LNCaP clone FGC (cell line): ENCODE data around the gene CRYL1.

Experiments used
- DNase-seq: peaks from one replicate; pipeline ENCODE4 v3.0.0-alpha.2; 2011; ENCODE audit warnings: low read depth
- H3K4me3 ChIP-seq: 2 replicates; pipeline ENCODE4 v1.5.1; 2011; ENCODE audit warnings: mild to moderate bottlenecking, low read depth, low read length, control low read depth
- CTCF ChIP-seq: IDR thresholded peaks from 2 replicates; pipeline ENCODE4 v1.5.1; 2012; ENCODE audit warnings: mild to moderate bottlenecking; ENCODE audit not compliant: control insufficient read depth, insufficient read depth; ENCODE audit errors: extremely low read depth

The CRYL1 gene

DNA sequence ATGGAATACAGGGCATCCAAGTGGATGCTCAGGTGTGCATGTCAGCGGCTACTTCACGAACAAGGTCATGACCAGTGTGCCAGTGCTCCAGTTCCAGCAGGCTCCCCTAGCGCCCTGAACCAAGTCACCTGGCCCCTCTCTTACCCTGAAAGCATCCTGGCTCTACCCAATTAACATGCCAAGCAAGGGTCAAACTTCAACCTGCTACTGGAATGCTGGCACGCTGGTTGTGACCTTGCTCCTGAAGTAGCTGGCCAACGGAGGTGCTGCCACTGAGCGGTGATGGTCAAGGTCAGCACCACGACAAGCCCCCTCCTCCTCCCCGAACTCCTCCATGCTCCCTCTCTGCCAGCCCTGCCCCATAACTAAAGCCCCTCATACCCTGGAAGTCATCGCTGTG is 96.0 kb downstream of the CRYL1 start:
- H3K4me3 ChIP-seq, result no peak overlapping the region
- TF ChIP-seq CTCF, result no peak
- no peak for DNase-seq

DNA sequence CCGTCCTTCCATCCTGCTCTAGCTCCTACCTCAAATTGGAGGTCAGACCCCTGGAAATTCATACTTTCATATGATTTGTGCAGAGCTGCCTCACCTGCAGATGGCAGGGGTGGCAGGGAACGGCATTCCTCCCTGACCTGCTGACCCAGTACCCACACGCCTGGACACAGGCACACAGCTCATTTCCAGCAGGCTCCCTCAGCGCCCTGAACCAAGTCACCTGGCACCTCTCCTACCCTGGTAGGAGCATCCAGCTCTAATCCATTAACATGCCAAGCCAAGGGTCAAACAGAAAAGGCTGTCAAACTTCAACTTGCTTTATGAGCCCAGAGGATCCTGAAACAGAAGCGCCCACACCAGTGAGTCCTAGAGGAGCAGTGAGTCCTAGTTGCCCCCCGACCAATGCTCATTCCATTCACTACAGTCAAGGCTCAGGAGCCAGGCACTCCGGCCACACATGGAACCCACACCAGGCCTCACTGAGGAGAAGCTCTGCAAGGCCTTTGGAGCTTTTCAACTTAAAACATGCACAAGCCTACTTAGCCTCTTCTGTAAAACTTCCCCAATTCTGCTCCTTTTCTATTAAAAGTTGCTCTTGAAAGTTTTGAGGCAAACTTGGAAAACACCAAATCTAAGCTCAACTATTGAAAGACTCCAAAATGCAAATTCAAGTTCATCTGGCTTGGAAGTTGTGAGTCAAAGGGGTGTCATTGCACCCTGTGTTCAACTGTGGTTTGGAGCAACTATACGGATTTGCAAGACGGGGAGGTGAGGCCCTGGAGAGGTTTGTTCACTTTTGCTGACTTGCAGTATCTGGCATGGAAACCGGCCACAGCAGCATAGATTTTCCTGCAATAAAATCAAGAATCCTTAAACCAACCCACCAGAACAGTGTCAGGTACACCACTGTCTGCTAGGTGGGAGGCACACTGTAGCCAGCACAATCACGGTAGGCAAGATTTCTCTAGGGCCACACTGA is 96.7 kb downstream of the CRYL1 start:
- DNase-seq, result no peak
- H3K4me3 ChIP-seq, result no peak overlapping the region
- TF ChIP-seq CTCF, result no peak

DNA sequence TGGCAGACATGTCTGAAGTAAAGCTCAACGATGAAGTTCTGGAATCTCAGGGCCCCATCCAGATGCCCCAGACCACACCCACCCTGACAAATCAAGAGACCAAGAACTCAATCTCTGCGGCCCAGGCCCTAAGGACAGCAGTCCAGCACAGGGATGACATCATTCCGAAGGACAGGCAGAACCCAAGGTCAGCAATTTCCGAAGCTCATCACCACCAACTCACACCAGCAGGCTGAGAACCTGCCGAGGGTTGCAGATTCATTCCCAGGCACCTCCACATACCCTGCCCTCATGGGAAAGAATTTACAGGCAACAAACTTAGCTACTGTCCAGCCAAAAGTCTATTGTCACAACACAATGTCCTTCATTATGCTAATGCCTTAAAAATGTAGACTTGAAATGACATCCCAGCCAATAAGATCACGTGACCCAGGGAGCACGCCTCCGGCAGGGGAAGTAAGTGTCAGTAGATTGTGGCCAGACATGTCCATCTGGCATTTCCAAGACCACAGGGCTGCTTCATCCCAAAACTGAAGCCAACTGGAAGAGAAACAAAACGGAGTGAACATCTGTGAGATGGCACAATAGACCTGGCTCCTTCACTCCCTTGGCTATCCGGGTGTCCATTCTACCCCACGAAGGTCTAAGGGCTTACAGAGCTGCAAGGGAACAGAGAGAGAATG is 98.8 kb downstream of the CRYL1 start:
- H3K4me3 ChIP-seq, result no peak overlapping the region
- no peak for DNase-seq
- no peak for TF ChIP-seq CTCF

GRCh38 chr13:20425819-20426219 is 99.8 kb downstream of the CRYL1 start:
- H3K4me3 ChIP-seq, result no peak overlapping the region
- no peak for DNase-seq
- TF ChIP-seq CTCF, result no peak

DNA sequence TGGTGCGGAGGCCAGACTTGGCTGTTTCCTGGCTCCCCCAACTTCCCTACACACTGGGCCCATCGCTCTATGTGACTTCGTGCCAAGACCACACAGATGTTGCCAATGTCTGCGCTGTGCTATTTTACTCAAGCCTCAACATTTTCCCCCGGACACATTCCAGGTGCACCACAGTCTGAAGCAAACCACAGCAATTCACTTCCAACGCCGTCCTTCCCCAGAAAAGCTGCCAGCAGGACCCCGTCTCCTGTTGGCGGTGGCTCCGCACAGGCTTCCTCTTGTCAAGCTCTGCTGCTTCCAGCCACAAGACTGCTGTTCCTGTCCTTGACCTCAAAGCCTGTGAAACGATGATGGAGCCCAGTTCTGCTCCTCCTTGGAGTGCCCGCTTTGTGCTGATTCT is 100.7 kb downstream of the CRYL1 start:
- TF ChIP-seq CTCF, result no peak
- no peak for DNase-seq
- no peak overlapping the region for H3K4me3 ChIP-seq

DNA sequence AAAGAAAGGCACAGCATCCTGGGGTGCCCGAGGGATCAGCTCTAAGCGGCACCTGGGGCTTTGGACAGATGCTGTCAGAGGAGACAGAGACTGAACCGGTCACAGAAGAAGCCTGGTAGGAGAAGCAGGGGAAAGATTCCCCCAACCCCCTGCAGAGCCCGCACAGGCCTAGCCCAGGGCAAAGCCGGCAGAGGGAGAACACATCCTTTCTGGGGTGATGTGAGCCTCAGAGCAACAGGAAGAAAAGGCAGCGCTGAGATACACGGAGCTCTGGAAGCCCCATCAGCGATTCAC is 101.2 kb downstream of the CRYL1 start:
- DNase-seq, result no peak
- TF ChIP-seq CTCF, result no peak
- H3K4me3 ChIP-seq, result no peak overlapping the region
